ENCODE measurements around the gene HBG2. TPM values are rescaled to one million over a fixed set of nuclear protein-coding genes. Genes with fewer than 3 reads are reported as not detected.

The HBG2 gene
- total and polyA plus RNA-seq, 2 of the 13 experiments (the other 11 are each of a cell fraction or from before 2014, with no cell fraction given), result not detected

DNA sequence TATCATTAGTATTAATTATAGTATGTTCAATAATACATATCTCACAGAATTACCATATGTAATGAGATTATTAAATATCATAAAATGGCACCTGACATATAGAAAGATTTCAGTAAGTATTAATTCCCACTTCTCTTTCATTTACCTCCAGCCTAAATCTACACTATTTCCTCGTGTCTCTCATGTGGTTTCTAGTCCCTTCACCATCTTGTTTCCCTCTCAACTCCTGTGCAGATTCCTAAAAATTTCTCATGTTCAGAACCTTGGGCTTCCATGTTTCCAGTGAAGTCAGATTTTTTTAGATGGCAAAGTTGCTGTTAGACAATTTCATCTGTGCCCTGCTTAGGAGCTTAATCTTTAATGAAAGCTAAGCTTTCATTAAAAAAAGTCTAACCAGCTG lies 29.3 kb upstream of the HBG2 start (continued):
- TF ChIP-seq, protein P1, sequence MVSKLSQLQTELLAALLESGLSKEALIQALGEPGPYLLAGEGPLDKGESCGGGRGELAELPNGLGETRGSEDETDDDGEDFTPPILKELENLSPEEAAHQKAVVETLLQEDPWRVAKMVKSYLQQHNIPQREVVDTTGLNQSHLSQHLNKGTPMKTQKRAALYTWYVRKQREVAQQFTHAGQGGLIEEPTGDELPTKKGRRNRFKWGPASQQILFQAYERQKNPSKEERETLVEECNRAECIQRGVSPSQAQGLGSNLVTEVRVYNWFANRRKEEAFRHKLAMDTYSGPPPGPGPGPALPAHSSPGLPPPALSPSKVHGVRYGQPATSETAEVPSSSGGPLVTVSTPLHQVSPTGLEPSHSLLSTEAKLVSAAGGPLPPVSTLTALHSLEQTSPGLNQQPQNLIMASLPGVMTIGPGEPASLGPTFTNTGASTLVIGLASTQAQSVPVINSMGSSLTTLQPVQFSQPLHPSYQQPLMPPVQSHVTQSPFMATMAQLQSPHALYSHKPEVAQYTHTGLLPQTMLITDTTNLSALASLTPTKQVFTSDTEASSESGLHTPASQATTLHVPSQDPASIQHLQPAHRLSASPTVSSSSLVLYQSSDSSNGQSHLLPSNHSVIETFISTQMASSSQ (IDR thresholded peaks at IDR 0.05; ENCODE audit: low read depth), result no peak
- TF ChIP-seq, protein P1 (CRISPR knock-in tag; IDR thresholded peaks at IDR 0.05; ENCODE audit: borderline replicate concordance), result no peak

DNA sequence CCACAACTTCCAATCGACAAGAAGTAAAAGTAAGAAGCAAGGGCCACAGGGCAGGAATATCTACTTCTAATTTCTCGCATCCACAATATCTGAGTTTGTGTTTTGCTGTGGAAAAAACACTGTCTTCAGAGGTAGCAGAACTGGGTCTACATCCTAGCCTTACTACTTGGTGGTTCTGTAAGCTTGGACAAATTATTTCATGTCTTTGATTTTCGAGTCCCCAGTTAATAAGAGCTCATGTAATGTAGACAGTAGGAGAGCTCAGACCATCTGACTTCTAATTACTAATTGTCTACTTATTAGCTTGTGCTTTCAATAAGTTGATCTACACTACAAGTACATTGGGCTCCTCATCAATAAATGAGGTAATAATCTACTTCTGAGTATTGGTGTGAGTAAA lies 28.5 kb upstream of the HBG2 start:
- in situ Hi-C loops (cut with HindIII; ENCODE audit: extremely low pct_ligation_motif_present, low pct_unique_long_range_greater_than_20kb), result no loop called here
- ATAC-seq (no peak), DNase-seq (ENCODE audit: low spot score) (no peak), FAIRE-seq (no peak)
- no peaks in the 10 kb centered on the region for H3K4me1 ChIP-seq (ENCODE audit: insufficient read depth, low read length)
- BruUV-seq (replicated peaks), result no TSS peak
- H3K4me3 ChIP-seq (replicated peaks in 1 of 3; ENCODE audit: insufficient read depth in 1 of 3, low read depth in 2 of 3, low read length in 3 of 3), result no peak overlapping the region
- ChIA-PET CTCF (ENCODE audit: low intra/inter-chr PET ratio, low total read pairs) (no interaction called here), POLR2A (no interaction called here)
- H3K9me3 ChIP-seq (ENCODE audit: low read length), result no peaks in the 10 kb centered on the region
- H3K36me3 ChIP-seq (replicated peaks in 1 of 2; ENCODE audit: control insufficient read depth in 1 of 2, insufficient read depth in 2 of 2, low read length in 2 of 2), result no peaks in the 10 kb centered on the region
- 5% methylated on average over 3 of the region's 3 CpGs for WGBS (ENCODE audit: low lambda C conversion rate)
- no peak overlapping the region for H3K9ac ChIP-seq (ENCODE audit: insufficient read depth, low read depth, low read length)
- H3K4me2 ChIP-seq (ENCODE audit: low read depth, low read length), result no peak overlapping the region
- no peaks in the 10 kb centered on the region for H4K20me1 ChIP-seq (ENCODE audit: insufficient read depth, low read length)
- intact Hi-C loops (cut with micrococcal nuclease; ENCODE audit: unreplicated experiment), result no loop called here
- no peak overlapping the region for H3K27ac ChIP-seq (ENCODE audit: extremely low read length, insufficient read depth, low read length)
- no peaks in the 10 kb centered on the region for H3K79me2 ChIP-seq (ENCODE audit: insufficient read depth, low read length)
- no peaks in the 10 kb centered on the region for H3K27me3 ChIP-seq (ENCODE audit: control insufficient read depth in 1 of 2, insufficient read depth in 2 of 2, low read length in 2 of 2)
- H2AFZ ChIP-seq (ENCODE audit: low read length), result no peak overlapping the region
- TF ChIP-seq ZNF563 (CRISPR knock-in tag; IDR thresholded peaks at IDR 0.05) (no peak), XBP1 (CRISPR knock-in tag; IDR thresholded peaks at IDR 0.05) (no peak), PPARG (CRISPR knock-in tag; conservative IDR thresholded peaks at IDR 0.05) (no peak), ZFP90 (CRISPR knock-in tag; IDR thresholded peaks at IDR 0.05; ENCODE audit: borderline replicate concordance) (no peak), ZNF558 (CRISPR knock-in tag; IDR thresholded peaks at IDR 0.05; ENCODE audit: borderline replicate concordance) (no peak), TOPORS (CRISPR knock-in tag; IDR thresholded peaks at IDR 0.05) (no peak), JARID2 (CRISPR knock-in tag; IDR thresholded peaks at IDR 0.05; ENCODE audit: insufficient replicate concordance) (no peak), PITX1 (CRISPR knock-in tag; IDR thresholded peaks at IDR 0.05) (no peak), MEF2D (CRISPR knock-in tag; IDR thresholded peaks at IDR 0.05) (no peak)
- TF ChIP-seq, protein P2, sequence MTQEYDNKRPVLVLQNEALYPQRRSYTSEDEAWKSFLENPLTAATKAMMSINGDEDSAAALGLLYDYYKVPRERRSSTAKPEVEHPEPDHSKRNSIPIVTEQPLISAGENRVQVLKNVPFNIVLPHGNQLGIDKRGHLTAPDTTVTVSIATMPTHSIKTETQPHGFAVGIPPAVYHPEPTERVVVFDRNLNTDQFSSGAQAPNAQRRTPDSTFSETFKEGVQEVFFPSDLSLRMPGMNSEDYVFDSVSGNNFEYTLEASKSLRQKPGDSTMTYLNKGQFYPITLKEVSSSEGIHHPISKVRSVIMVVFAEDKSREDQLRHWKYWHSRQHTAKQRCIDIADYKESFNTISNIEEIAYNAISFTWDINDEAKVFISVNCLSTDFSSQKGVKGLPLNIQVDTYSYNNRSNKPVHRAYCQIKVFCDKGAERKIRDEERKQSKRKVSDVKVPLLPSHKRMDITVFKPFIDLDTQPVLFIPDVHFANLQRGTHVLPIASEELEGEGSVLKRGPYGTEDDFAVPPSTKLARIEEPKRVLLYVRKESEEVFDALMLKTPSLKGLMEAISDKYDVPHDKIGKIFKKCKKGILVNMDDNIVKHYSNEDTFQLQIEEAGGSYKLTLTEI (CRISPR knock-in tag; conservative IDR thresholded peaks at IDR 0.05), result no peak
- TF ChIP-seq, protein P3, sequence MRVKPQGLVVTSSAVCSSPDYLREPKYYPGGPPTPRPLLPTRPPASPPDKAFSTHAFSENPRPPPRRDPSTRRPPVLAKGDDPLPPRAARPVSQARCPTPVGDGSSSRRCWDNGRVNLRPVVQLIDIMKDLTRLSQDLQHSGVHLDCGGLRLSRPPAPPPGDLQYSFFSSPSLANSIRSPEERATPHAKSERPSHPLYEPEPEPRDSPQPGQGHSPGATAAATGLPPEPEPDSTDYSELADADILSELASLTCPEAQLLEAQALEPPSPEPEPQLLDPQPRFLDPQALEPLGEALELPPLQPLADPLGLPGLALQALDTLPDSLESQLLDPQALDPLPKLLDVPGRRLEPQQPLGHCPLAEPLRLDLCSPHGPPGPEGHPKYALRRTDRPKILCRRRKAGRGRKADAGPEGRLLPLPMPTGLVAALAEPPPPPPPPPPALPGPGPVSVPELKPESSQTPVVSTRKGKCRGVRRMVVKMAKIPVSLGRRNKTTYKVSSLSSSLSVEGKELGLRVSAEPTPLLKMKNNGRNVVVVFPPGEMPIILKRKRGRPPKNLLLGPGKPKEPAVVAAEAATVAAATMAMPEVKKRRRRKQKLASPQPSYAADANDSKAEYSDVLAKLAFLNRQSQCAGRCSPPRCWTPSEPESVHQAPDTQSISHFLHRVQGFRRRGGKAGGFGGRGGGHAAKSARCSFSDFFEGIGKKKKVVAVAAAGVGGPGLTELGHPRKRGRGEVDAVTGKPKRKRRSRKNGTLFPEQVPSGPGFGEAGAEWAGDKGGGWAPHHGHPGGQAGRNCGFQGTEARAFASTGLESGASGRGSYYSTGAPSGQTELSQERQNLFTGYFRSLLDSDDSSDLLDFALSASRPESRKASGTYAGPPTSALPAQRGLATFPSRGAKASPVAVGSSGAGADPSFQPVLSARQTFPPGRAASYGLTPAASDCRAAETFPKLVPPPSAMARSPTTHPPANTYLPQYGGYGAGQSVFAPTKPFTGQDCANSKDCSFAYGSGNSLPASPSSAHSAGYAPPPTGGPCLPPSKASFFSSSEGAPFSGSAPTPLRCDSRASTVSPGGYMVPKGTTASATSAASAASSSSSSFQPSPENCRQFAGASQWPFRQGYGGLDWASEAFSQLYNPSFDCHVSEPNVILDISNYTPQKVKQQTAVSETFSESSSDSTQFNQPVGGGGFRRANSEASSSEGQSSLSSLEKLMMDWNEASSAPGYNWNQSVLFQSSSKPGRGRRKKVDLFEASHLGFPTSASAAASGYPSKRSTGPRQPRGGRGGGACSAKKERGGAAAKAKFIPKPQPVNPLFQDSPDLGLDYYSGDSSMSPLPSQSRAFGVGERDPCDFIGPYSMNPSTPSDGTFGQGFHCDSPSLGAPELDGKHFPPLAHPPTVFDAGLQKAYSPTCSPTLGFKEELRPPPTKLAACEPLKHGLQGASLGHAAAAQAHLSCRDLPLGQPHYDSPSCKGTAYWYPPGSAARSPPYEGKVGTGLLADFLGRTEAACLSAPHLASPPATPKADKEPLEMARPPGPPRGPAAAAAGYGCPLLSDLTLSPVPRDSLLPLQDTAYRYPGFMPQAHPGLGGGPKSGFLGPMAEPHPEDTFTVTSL (CRISPR knock-in tag; IDR thresholded peaks at IDR 0.05; ENCODE audit: borderline replicate concordance), result no peak
